ENCODE data around the gene CYP1A2.

The CYP1A2 gene

GRCh38 chr15:74781431-74782258 lies 33.0 kb downstream of the CYP1A2 start, which contains the start of gene CSK (continued):
- no peak for TF ChIP-seq PRDM4 (tag by site-specific recombination; IDR thresholded peaks at IDR 0.05)
- no peak for TF ChIP-seq ZNF2 (tag by site-specific recombination; IDR thresholded peaks at IDR 0.05)
- no peak for TF ChIP-seq ATF2 (tag by site-specific recombination; IDR thresholded peaks at IDR 0.05; ENCODE audit: low read depth)
- no peak for TF ChIP-seq ZNF514 (tag by site-specific recombination; IDR thresholded peaks at IDR 0.05)
- no peak for TF ChIP-seq ZNF560 (tag by site-specific recombination; IDR thresholded peaks at IDR 0.05; ENCODE audit: borderline replicate concordance)
- TF ChIP-seq ZNF624 (tag by site-specific recombination; IDR thresholded peaks at IDR 0.05) = no peak
- no peak; the same call in 1 of the 2 replicates for TF ChIP-seq KLF17 (tag by site-specific recombination; IDR thresholded peaks at IDR 0.05)
- no peak; the same call in 1 of the 2 replicates for TF ChIP-seq ZNF768 (tag by site-specific recombination; IDR thresholded peaks at IDR 0.05)
- TF ChIP-seq MYNN (tag by site-specific recombination; IDR thresholded peaks at IDR 0.05; ENCODE audit: borderline replicate concordance) = no peak
- no peak for TF ChIP-seq WT1 (tag by site-specific recombination; IDR thresholded peaks at IDR 0.05)
- no peak for TF ChIP-seq ZNF146 (tag by site-specific recombination; IDR thresholded peaks at IDR 0.05)
- TF ChIP-seq ZNF626 (tag by site-specific recombination; IDR thresholded peaks at IDR 0.05) = no peak
- no peak for TF ChIP-seq ZNF513 (tag by site-specific recombination; IDR thresholded peaks at IDR 0.05)
- no peak for TF ChIP-seq ZNF518A (tag by site-specific recombination; conservative IDR thresholded peaks at IDR 0.05; ENCODE audit: low read depth)
- no peak for TF ChIP-seq ZNF530 (tag by site-specific recombination; IDR thresholded peaks at IDR 0.05; ENCODE audit: low read depth)
- peak; percentile 100 for TF ChIP-seq ZNF600 (tag by site-specific recombination; IDR thresholded peaks at IDR 0.05)
- TF ChIP-seq ZNF549 (tag by site-specific recombination; IDR thresholded peaks at IDR 0.05) = no peak
- TF ChIP-seq ZNF266 (tag by site-specific recombination; IDR thresholded peaks at IDR 0.05; ENCODE audit: low read depth) = no peak
- TF ChIP-seq ZNF548 (tag by site-specific recombination; IDR thresholded peaks at IDR 0.05) = no peak
- no peak for TF ChIP-seq ZNF174 (tag by site-specific recombination; IDR thresholded peaks at IDR 0.05)

Data from HEK293 (cell line).